Large intestine (tissue), 3 donors: ENCODE measurements around the gene SUPV3L1. TPM values are rescaled to one million over a fixed set of nuclear protein-coding genes. Genes with fewer than 3 reads are reported as not detected.
"Not testable (repeated sequence)": the region's sequence is repeated elsewhere in the genome, so short reads cannot be mapped to it uniquely, and the experiment has no call there.

ENCODE experiments used
- DNase-seq, 2 donors: peaks; one replicate each; pipeline versions ENCODE4 v3.0.0 to v3.0.0-alpha.2; 2013
- H3K27ac ChIP-seq: one replicate; pipeline ENCODE4 v1.5.1; 2013; ENCODE audit warnings: low read length
- H3K27me3 ChIP-seq: 2 replicates; pipeline ENCODE4 v1.6.1; 2013; ENCODE audit warnings: low read length; ENCODE audit not compliant: control insufficient read depth, insufficient read depth
- H3K36me3 ChIP-seq: 2 replicates; pipeline ENCODE4 v1.6.1; 2013; ENCODE audit warnings: low read length; ENCODE audit not compliant: control insufficient read depth, insufficient read depth
- H3K4me1 ChIP-seq: one replicate; pipeline ENCODE4 v1.6.1; 2013; ENCODE audit warnings: low read length; ENCODE audit not compliant: control insufficient read depth, insufficient read depth
- H3K4me3 ChIP-seq: one replicate; pipeline ENCODE4 v1.5.1; 2013; ENCODE audit warnings: low read length
- H3K9me3 ChIP-seq: one replicate; pipeline ENCODE4 v1.6.1; 2013; ENCODE audit warnings: mild to moderate bottlenecking, low read depth, low read length, moderate library complexity; ENCODE audit not compliant: control insufficient read depth
- WGBS: methylation state at CpG from one replicate; pipeline ENCODE4 v1.1.5; 2013; ENCODE audit warnings: low lambda C conversion rate; ENCODE audit not compliant: insufficient coverage; 5-methylcytosine and 5-hydroxymethylcytosine counted together
- polyA plus RNA-seq: library from polyadenylated mRNA; unstranded; fragments of 120-200 nt; gene quantifications from one replicate; pipeline ENCODE4 v1.2.1, GENCODE V29; 2013

Gene SUPV3L1
- polyA plus RNA-seq, 1 donor = 35.5 TPM

DNA sequence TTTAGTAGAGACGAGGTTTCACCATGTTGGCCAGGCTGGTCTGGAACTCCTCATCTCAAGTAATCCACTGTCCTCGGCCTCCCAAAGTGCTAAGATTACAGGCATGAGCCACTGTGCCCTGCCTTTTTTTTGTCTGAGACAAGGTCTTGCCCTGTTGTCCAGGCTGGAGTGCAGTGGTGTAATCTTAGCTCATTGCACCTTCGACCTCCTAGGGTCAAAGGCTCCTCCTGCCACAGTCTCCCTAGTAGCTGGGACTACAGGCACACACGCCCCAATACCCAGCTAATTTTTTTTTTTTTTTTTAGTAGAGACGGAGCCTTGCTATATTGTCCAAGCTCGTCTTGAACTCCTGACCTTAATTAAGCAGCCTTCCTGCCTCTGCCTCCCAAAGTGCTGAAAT, 26.8 kb upstream of the SUPV3L1 start:
- Histone ChIP-seq H3K36me3 (peaks cover 9% of the 10 kb centered on the region), H3K27me3 (no peaks in the 10 kb centered on the region), H3K9me3 (no peaks in the 10 kb centered on the region), H3K4me3 (no peak overlapping the region), H3K27ac (no peak overlapping the region), H3K4me1 (no peaks in the 10 kb centered on the region)
- WGBS = no CpG with 5 or more reads among the region's 6 CpGs
- no peak for DNase-seq

DNA sequence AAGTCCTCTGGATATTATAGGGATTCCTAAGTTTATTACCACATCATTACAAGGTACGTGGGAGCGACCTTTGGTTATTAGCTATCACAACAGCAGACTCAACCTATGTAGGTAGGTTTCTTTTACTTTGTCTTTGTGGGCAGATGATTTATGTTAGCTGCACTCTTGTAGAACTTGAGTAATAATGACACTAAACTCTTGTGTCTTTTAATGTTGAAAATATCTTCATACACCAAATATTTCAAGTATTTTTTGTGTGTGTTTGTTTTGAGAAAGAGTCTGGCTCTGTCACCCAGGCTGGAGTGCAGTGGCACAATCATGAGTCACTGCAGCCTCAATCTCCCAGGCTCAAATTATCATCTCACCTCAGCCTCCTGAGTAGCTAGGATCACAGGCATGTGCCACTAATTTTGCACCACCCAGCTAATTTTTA, 19.2 kb upstream of the SUPV3L1 start:
- Histone ChIP-seq H3K27me3 (no peaks in the 10 kb centered on the region), H3K4me1 (no peaks in the 10 kb centered on the region), H3K27ac (no peak overlapping the region), H3K9me3 (no peaks in the 10 kb centered on the region), H3K36me3 (peaks cover 38% of the 10 kb centered on the region), H3K4me3 (no peak overlapping the region)
- WGBS = no CpG with 5 or more reads among the region's 2 CpGs
- peak in 1 of 2 donors; percentile 33 for DNase-seq

DNA sequence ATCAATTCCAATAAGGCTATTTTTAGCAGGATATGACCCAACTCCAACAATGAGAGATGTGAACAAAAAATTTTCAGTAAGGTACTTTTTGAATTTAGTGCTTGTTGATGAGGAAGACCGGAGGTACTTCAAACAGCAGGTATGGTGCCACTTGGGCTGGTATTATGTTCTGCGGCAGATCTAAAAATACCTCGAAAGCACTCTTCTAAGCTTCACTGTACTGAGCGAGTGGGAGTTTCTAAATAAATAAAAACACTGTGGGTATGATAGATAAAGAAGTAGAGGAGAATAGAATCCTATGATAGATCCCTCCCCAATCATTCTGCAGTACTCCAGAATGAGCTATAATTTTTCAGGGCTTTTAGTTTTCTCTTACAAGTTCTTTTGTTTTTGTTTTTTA, 11.5 kb upstream of the SUPV3L1 start:
- H3K4me3 ChIP-seq = no peak overlapping the region
- peaks cover 33% of the 10 kb centered on the region for H3K36me3 ChIP-seq

DNA sequence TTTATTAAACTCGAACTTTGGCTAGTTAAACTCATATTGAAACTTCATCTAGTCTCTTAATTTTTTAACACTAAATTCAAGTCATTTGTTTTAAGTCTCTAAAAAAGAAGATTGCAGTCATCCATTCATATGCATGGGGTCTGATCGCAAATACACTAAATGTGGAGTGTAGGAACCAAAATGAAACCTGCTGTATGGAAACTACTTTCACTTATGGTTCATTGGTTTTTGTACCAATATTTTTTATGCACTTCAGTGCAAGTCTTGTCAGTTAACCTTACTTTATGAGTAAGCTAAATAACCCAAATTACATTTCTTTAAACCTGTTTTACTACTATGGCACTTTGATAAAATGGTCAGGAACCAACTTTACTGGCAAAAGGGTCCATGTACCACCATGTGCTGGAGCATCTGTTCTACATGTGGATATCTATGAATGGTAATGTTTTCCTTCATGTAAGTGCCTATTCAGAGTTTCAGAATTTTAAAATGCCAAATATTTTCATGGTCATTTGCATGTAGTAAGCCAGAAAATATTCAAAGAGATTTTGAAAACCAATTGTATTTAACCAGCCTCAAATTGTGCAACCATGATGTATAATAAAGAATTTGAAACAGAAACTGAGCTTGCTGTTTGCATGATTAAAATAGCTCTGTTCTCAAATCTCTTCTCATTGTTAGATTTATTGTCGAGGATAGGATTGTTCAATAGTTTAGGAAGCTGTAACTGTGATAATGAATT, 7.6 kb upstream of the SUPV3L1 start:
- no peaks in the 10 kb centered on the region for H3K9me3 ChIP-seq
- DNase-seq = no peak
- 88% methylated on average over 2 of the region's 3 CpGs for WGBS
- no peaks in the 10 kb centered on the region for H3K27me3 ChIP-seq
- no peak overlapping the region for H3K27ac ChIP-seq
- no peak overlapping the region for H3K4me3 ChIP-seq
- peaks cover 25% of the 10 kb centered on the region for H3K36me3 ChIP-seq
- H3K4me1 ChIP-seq = no peaks in the 10 kb centered on the region

More for the DNA sequence above, 11.5 kb upstream of the SUPV3L1 start:
- DNase-seq = no peak
- Histone ChIP-seq H3K27ac (no peak overlapping the region), H3K27me3 (no peaks in the 10 kb centered on the region), H3K9me3 (no peaks in the 10 kb centered on the region), H3K4me1 (no peaks in the 10 kb centered on the region)
- 100% methylated on average over 3 of the region's 4 CpGs for WGBS

DNA sequence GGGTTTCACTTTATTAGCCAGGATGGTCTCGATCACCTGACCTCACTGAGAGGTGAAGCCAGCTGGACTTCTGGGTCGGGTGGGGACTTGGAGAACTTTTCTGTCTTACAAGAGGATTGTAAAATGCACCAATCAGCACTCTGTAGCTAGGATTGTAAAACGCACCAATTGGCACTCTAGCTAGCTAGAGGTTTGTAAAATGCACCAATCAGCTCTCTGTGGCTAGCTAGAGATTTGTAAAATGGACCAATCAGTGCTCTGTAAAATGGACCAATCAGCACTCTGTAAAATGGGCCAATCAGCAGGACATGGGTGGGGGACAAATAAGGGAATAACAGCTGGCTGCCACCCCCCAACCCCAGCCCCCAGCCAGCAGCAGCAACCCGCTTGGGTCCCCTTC, 4.7 kb upstream of the SUPV3L1 start:
- H3K4me3 ChIP-seq, DNase-seq, H3K27me3 ChIP-seq, H3K9me3 ChIP-seq, H3K4me1 ChIP-seq, H3K27ac ChIP-seq: not testable (repeated sequence)
- no CpG with 5 or more reads among the region's 4 CpGs for WGBS
- H3K36me3 ChIP-seq = peaks cover 11% of the 10 kb centered on the region

- Histone ChIP-seq H3K9me3 (no peaks in the 10 kb centered on the region), H3K4me1 (peaks cover 7% of the 10 kb centered on the region), H3K27me3 (no peaks in the 10 kb centered on the region), H3K36me3 (peaks cover 2% of the 10 kb centered on the region), H3K27ac (no peak overlapping the region), H3K4me3 (no peak overlapping the region)
- no peak for DNase-seq
- no CpG with 5 or more reads among the region's 2 CpGs for WGBS
These were observed 3.2 kb upstream of the SUPV3L1 start for GRCh38 chr10:69176823-69177222.

DNA sequence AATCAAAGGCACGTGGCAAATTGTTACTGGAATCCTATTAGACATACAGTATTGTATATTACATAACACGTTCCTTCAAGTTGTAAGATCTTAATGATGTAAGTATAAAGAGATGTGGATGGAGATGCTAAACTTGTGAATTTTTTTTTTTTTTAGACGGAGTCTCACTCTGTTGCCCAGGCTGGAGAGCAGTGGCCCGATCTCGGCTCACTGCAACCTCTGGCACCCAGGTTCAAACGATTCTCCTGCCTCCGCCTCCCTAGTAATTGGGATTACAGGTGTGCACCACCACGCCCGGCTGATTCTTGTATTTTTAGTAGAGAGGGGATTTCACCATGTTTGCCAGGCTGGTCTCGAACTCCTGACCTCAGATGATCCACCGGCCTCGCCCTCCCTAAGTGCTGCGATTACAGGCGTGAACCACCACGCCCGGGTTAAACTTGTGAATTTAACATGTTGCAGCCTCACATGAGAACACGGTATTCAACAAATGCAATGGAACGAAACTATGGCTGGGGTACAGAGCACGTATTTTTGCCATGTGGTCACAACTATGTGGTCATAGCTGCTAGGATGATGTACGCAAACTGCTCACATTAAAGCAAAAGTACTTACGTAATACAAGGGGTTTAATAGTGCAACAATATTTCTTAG, 818 bp upstream of the SUPV3L1 start:
- peak overlapping the region; percentile 70 for H3K27ac ChIP-seq
- H3K27me3 ChIP-seq = no peaks in the 10 kb centered on the region
- peak overlapping the region; percentile 95 for H3K4me3 ChIP-seq
- 80% methylated on average over 1 of the region's 21 CpGs for WGBS
- no peaks in the 10 kb centered on the region for H3K9me3 ChIP-seq
- H3K4me1 ChIP-seq = peaks cover 7% of the 10 kb centered on the region
- DNase-seq = peak in 1 of 2 donors; percentile 50
- peaks cover 10% of the 10 kb centered on the region for H3K36me3 ChIP-seq

- H3K36me3 ChIP-seq = peaks cover 12% of the 10 kb centered on the region
- peak overlapping the region; percentile 70 for H3K27ac ChIP-seq
- peak in 1 of 2 donors; percentile 6 for DNase-seq
- H3K9me3 ChIP-seq = no peaks in the 10 kb centered on the region
- no CpG with 5 or more reads among the region's 29 CpGs for WGBS
- no peaks in the 10 kb centered on the region for H3K27me3 ChIP-seq
- H3K4me3 ChIP-seq = peak overlapping the region; percentile 95
- peaks cover 7% of the 10 kb centered on the region for H3K4me1 ChIP-seq
These were observed 631 bp downstream of the SUPV3L1 start for GRCh38 chr10:69180525-69181204.

- Histone ChIP-seq H3K4me1 (peaks cover 7% of the 10 kb centered on the region), H3K27me3 (no peaks in the 10 kb centered on the region), H3K27ac (no peak overlapping the region), H3K36me3 (peaks cover 18% of the 10 kb centered on the region), H3K9me3 (no peaks in the 10 kb centered on the region), H3K4me3 (peak overlapping the region; percentile 95)
- DNase-seq = no peak
- no CpG with 5 or more reads among the region's 1 CpG for WGBS
These were observed 1.4 kb downstream of the SUPV3L1 start for GRCh38 chr10:69181433-69181832.

DNA sequence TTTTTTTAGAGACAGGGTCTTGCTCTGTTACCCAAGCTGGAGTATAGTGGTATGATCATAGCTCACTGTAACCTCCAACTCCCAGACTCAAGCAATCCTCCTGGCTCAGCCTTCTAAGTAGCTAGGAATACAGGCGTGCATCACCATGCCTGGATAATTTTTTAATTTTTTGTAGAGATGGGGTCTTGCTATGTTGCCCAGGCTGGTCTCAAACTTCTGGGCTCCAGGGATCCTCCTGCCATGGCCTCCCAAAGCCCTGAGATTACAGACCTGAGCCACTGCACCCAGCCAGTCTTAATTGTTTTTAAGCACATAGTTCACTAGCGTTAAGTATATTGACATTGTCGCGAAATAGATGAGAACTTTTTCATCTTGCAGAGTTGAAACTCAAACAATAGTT, 2.0 kb downstream of the SUPV3L1 start:
- no peaks in the 10 kb centered on the region for H3K27me3 ChIP-seq
- no peaks in the 10 kb centered on the region for H3K9me3 ChIP-seq
- no peak overlapping the region for H3K27ac ChIP-seq
- no peak overlapping the region for H3K4me3 ChIP-seq
- WGBS = 100% methylated on average over 3 of the region's 4 CpGs
- DNase-seq = no peak
- peaks cover 24% of the 10 kb centered on the region for H3K36me3 ChIP-seq
- H3K4me1 ChIP-seq = peaks cover 7% of the 10 kb centered on the region
